Measurements from ENCODE around the gene RBCK1.

The RBCK1 gene

DNA sequence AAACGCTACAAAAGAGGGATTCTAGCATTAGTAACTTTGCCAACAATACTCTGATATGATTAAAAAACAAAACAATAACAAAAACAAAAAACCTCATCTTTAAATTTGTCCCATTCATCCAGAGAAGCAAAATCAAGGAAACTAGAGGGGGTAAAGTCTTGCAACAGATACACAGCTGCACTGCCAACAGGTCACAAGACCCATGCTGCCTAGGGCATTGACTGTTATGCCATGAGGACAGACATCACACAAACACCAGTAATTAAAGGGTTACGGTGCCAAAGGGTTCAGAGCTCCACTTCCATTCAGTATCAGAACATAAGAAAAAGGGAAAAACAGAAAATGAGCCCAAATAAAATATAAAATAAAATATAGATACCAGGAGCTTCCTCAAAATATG, 52.6 kb downstream of the RBCK1 start:
- Histone ChIP-seq H3K4me3 (ENCODE audit: low read depth, low read length, poor library complexity, severe bottlenecking) (peak overlapping the region; percentile 73), H3K79me2 (ENCODE audit: insufficient read depth, low read length) (peaks cover 16% of the 10 kb centered on the region), H4K20me1 (ENCODE audit: insufficient read depth, low read length) (0 out of 2 replicates have a peak, but pooled peaks cover 2% of the 10 kb centered on the region), H2AFZ (ENCODE audit: low read length) (no peak overlapping the region), H3K4me2 (ENCODE audit: low read length) (0 out of 2 replicates have a peak overlapping the region, but pooled peaks have one; percentile 66), H3K36me3 (ENCODE audit: insufficient read depth, low read length) (no peaks in the 10 kb centered on the region), H3K9me3 (ENCODE audit: low read length) (no peaks in the 10 kb centered on the region), H3K4me1 (ENCODE audit: insufficient read depth, low read length, severe bottlenecking) (peaks cover 35% of the 10 kb centered on the region), H3K27me3 (ENCODE audit: insufficient read depth, low read length) (no peaks in the 10 kb centered on the region), H3K9ac (ENCODE audit: low read length) (no peak overlapping the region), H3K9me2 (ENCODE audit: low read depth, low read length) (no peaks in the 10 kb centered on the region), H3F3A (ENCODE audit: insufficient read depth, low read length) (no peaks in the 10 kb centered on the region), H3K27ac (ENCODE audit: low read depth, low read length, poor library complexity, severe bottlenecking) (no peak overlapping the region)
- TF ChIP-seq, protein P1, sequence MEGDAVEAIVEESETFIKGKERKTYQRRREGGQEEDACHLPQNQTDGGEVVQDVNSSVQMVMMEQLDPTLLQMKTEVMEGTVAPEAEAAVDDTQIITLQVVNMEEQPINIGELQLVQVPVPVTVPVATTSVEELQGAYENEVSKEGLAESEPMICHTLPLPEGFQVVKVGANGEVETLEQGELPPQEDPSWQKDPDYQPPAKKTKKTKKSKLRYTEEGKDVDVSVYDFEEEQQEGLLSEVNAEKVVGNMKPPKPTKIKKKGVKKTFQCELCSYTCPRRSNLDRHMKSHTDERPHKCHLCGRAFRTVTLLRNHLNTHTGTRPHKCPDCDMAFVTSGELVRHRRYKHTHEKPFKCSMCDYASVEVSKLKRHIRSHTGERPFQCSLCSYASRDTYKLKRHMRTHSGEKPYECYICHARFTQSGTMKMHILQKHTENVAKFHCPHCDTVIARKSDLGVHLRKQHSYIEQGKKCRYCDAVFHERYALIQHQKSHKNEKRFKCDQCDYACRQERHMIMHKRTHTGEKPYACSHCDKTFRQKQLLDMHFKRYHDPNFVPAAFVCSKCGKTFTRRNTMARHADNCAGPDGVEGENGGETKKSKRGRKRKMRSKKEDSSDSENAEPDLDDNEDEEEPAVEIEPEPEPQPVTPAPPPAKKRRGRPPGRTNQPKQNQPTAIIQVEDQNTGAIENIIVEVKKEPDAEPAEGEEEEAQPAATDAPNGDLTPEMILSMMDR (IDR thresholded peaks at IDR 0.05; ENCODE audit: low read length): no peak
- TF ChIP-seq EZH2 (IDR thresholded peaks at IDR 0.05; ENCODE audit: borderline replicate concordance, low read length): no peak

DNA sequence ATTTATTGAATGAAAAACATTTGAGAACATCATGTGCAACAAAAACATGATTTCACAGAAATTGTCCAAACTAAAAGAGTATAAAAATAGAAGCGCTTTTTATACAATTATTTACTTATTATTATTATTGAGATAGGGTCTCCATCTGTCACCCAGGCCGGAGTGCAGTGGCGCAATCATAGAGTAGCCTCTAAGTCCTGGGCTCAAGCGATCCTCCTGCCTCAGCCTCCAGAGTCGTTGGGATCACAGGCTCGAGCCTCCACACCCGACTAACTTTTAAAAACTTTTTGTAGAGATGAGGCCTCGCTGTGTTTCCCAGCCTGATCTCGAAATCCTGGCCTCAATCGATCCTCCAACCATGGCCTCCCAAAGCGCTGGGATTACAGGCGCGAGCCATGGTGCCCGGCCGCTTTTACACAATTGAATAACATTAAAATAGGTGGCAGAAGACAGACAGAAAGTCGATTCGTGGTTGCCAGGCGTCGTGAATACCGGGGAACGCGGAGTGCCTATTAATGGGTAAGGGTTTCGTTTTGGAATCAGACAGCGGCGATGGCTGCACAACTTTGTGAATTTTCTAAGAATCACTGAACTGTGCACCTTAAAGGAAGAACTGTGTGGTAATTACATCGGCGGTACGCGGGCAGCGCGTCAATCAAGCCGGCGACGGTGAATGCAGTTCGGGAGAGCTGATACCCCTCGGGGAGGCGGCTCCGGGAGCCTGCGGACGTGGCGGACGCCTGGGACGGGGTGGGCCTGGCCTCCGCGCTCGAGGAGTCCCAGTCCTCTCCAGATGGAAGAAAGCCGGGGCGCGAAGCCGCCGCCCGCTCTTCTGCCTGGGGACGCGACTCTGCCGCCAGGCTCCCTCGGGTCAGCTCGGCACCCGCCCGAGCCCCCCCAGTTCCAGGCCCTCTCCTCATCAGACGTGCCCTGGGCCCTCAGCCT, 53.4 kb downstream of the RBCK1 start:
- Histone ChIP-seq H3K4me2 (ENCODE audit: low read length) (peak overlapping the region; percentile 66), H4K20me1 (ENCODE audit: insufficient read depth, low read length) (0 out of 2 replicates have a peak, but pooled peaks cover 2% of the 10 kb centered on the region), H3K4me3 (ENCODE audit: low read depth, low read length, poor library complexity, severe bottlenecking) (peak overlapping the region; percentile 73), H3K9me3 (ENCODE audit: low read length) (no peaks in the 10 kb centered on the region), H3K27me3 (ENCODE audit: insufficient read depth, low read length) (no peaks in the 10 kb centered on the region), H3K9ac (ENCODE audit: low read length) (peak overlapping the region; percentile 76), H3K4me1 (ENCODE audit: insufficient read depth, low read length, severe bottlenecking) (peaks cover 35% of the 10 kb centered on the region), H3K79me2 (ENCODE audit: insufficient read depth, low read length) (peaks cover 16% of the 10 kb centered on the region; the same call in 1 of the 2 replicates), H3K9me2 (ENCODE audit: low read depth, low read length) (no peaks in the 10 kb centered on the region), H2AFZ (ENCODE audit: low read length) (no peak overlapping the region), H3F3A (ENCODE audit: insufficient read depth, low read length) (no peaks in the 10 kb centered on the region), H3K27ac (ENCODE audit: low read depth, low read length, poor library complexity, severe bottlenecking) (no peak overlapping the region), H3K36me3 (ENCODE audit: insufficient read depth, low read length) (no peaks in the 10 kb centered on the region)
- TF ChIP-seq, protein P1 (IDR thresholded peaks at IDR 0.05; ENCODE audit: low read length): no peak
- TF ChIP-seq EZH2 (IDR thresholded peaks at IDR 0.05; ENCODE audit: borderline replicate concordance, low read length): no peak

DNA sequence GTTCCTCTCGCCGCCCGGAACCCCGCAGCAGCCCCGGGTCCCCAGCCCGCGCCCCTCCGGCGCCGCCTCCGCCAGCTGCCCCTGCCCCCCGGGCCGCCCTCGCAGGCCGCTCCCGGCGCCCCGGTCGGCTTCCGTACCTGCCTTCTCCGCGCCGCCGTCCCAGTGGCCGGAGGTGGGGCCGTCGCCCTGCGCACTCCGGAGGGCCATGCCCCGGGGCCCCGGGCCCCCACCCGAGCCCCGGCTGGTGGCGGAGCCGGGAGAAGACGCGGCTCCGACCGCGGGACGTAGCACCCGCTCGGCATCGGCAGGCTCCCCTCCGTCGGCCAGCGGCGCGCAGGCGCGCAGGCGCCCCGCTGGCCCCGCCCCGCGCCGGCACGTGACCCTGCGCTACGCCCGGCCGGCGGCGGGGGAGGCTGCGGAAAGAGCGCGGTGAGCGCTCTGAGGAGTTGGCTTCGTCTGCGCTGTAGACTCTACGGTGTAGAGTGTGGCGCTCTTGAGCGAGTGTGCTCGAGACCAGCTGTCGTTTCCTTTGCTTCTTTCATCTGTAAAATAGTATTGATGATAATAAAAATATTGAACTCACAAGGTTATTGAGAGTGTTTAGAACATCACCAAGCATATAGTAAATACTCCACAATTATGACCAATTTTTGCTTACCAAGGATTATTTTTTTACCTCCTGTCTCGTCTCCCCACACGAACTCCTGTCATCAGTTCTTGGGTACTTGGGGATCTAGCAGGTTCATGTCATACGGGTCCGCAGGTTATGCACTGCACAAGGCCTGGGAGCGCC, 54.3 kb downstream of the RBCK1 start, which contains the start of gene TBC1D20:
Gene TBC1D20 (minus strand): TSS at position 335 of the 793 bp plus-strand sequence. CDS start 128 bp downstream, at position 207.
- no peak for TF ChIP-seq EZH2 (IDR thresholded peaks at IDR 0.05; ENCODE audit: borderline replicate concordance, low read length)
- TF ChIP-seq, protein P1 (IDR thresholded peaks at IDR 0.05; ENCODE audit: low read length): peak; percentile 30; the same call in 1 of the 2 replicates
- Histone ChIP-seq H3K27me3 (ENCODE audit: insufficient read depth, low read length) (no peaks in the 10 kb centered on the region), H3K9me2 (ENCODE audit: low read depth, low read length) (no peaks in the 10 kb centered on the region), H3K79me2 (ENCODE audit: insufficient read depth, low read length) (peaks cover 14% of the 10 kb centered on the region; the same call in 1 of the 2 replicates), H3K4me3 (ENCODE audit: low read depth, low read length, poor library complexity, severe bottlenecking) (peak within 1 kb of the TSS; percentile 73), H2AFZ (ENCODE audit: low read length) (peak within 1 kb of the TSS; percentile 97), H3K9ac (ENCODE audit: low read length) (peak within 1 kb of the TSS; percentile 76), H3K9me3 (ENCODE audit: low read length) (peaks cover 3% of the 10 kb centered on the region; the same call in 1 of the 2 replicates), H3K36me3 (ENCODE audit: insufficient read depth, low read length) (no peaks in the 10 kb centered on the region; the same call in 1 of the 2 replicates), H3F3A (ENCODE audit: insufficient read depth, low read length) (no peaks in the 10 kb centered on the region), H3K27ac (ENCODE audit: low read depth, low read length, poor library complexity, severe bottlenecking) (no peak within 1 kb of the TSS), H4K20me1 (ENCODE audit: insufficient read depth, low read length) (0 out of 2 replicates have a peak, but pooled peaks cover 2% of the 10 kb centered on the region), H3K4me2 (ENCODE audit: low read length) (peak within 1 kb of the TSS; percentile 90), H3K4me1 (ENCODE audit: insufficient read depth, low read length, severe bottlenecking) (peaks cover 35% of the 10 kb centered on the region)
